Renal pelvis (tissue), 12 donors: ENCODE data around the gene GALNT15. TPM values are rescaled to one million over a fixed set of nuclear protein-coding genes. Genes with fewer than 3 reads are reported as not detected.

ENCODE experiments used
- DNase-seq: peaks from one replicate; pipeline ENCODE4 v3.0.0-alpha.2; 2013
- long read RNA-seq, 16 experiments: transcript quantifications; one replicate each; lab custom pipeline, GENCODE V29; 2026
- polyA plus RNA-seq, 3 donors: library from polyadenylated mRNA; unstranded; fragments of 120-200 nt; gene quantifications; one replicate each; pipeline ENCODE4 v1.2.1, GENCODE V29; 2013; ENCODE audit not compliant: insufficient read length in 3 of 3

Gene GALNT15
- polyA plus RNA-seq: 1 to 10 TPM; 2.2 to 3.1 (median 3.0) TPM
- long read RNA-seq, donor 1: 0 reads
- long read RNA-seq, donor 2: 0 reads
- long read RNA-seq, donor 3: 0 reads
- long read RNA-seq, donor 4, full-length matches to known transcripts: 1 of 1 reads
- long read RNA-seq, donor 4, partial matches to known transcripts: 0 of 1 reads
- long read RNA-seq, donor 4, other reads (novel, unspliced or antisense): 0 of 1 reads
- long read RNA-seq, donor 5: 0 reads
- long read RNA-seq, donor 6: 0 reads
- long read RNA-seq, donor 7, full-length matches to known transcripts: 1 of 1 reads
- long read RNA-seq, donor 7, partial matches to known transcripts: 0 of 1 reads
- long read RNA-seq, donor 7, other reads (novel, unspliced or antisense): 0 of 1 reads
- long read RNA-seq, donor 8: 0 reads
- long read RNA-seq, donor 9, full-length matches to known transcripts: 1 of 1 reads
- long read RNA-seq, donor 9, partial matches to known transcripts: 0 of 1 reads
- long read RNA-seq, donor 9, other reads (novel, unspliced or antisense): 0 of 1 reads
- long read RNA-seq, donor 10: 0 reads
- long read RNA-seq, donor 11: 0 reads
- long read RNA-seq, donor 12: 0 reads
- long read RNA-seq, donor 13: 0 reads
- long read RNA-seq, donor 14: 0 reads
- long read RNA-seq, donor 15: 0 reads
- long read RNA-seq, donor 16, full-length matches to known transcripts: 1 of 1 reads
- long read RNA-seq, donor 16, partial matches to known transcripts: 0 of 1 reads
- long read RNA-seq, donor 16, other reads (novel, unspliced or antisense): 0 of 1 reads

- peak; percentile 29 for DNase-seq
These were observed at the start of gene GALNT15 for GRCh38 chr3:16174389-16174788. GALNT15 (plus strand) TSS chr3:16174680; CDS start chr3:16175152, 472 bp downstream.

- DNase-seq: no peak
These were observed 47.8 kb upstream of the GALNT15 start for GRCh38 chr3:16126634-16127033.

GRCh38 chr3:16127249-16127648 is 47.2 kb upstream of the GALNT15 start:
- DNase-seq: no peak

GRCh38 chr3:16130066-16130465 is 44.4 kb upstream of the GALNT15 start:
- DNase-seq: no peak

- DNase-seq: no peak
These were observed 42.3 kb upstream of the GALNT15 start for GRCh38 chr3:16132190-16132589.

GRCh38 chr3:16132928-16133327 is 41.6 kb upstream of the GALNT15 start:
- no peak for DNase-seq

- DNase-seq: no peak
These were observed 40.1 kb upstream of the GALNT15 start for GRCh38 chr3:16134173-16134928.

- DNase-seq: no peak
These were observed 38.4 kb upstream of the GALNT15 start for GRCh38 chr3:16136055-16136454.

- DNase-seq: no peak
These were observed 37.4 kb upstream of the GALNT15 start for GRCh38 chr3:16137044-16137443.

- no peak for DNase-seq
These were observed 36.5 kb upstream of the GALNT15 start for GRCh38 chr3:16137977-16138376.

- no peak for DNase-seq
These were observed 34.2 kb upstream of the GALNT15 start for GRCh38 chr3:16140116-16140893.

GRCh38 chr3:16140894-16141285 is 33.6 kb upstream of the GALNT15 start:
- no peak for DNase-seq

- no peak for DNase-seq
These were observed 32.0 kb upstream of the GALNT15 start for GRCh38 chr3:16142350-16143025.

GRCh38 chr3:16143861-16144447 is 30.5 kb upstream of the GALNT15 start:
- DNase-seq: no peak

- no peak for DNase-seq
These were observed 29.3 kb upstream of the GALNT15 start for GRCh38 chr3:16145176-16145575.

- DNase-seq: no peak
These were observed 28.3 kb upstream of the GALNT15 start for GRCh38 chr3:16146015-16146730.

GRCh38 chr3:16147220-16147994 is 27.1 kb upstream of the GALNT15 start:
- DNase-seq: no peak

- no peak for DNase-seq
These were observed 26.3 kb upstream of the GALNT15 start for GRCh38 chr3:16148213-16148612.

- DNase-seq: peak; percentile 5
These were observed 25.7 kb upstream of the GALNT15 start for GRCh38 chr3:16148783-16149182.
